ENCODE results near the gene TXNRD3.
"Not testable (repeated sequence)": the region's sequence is repeated elsewhere in the genome, so short reads cannot be mapped to it uniquely, and the experiment has no call there.

The TXNRD3 gene

DNA sequence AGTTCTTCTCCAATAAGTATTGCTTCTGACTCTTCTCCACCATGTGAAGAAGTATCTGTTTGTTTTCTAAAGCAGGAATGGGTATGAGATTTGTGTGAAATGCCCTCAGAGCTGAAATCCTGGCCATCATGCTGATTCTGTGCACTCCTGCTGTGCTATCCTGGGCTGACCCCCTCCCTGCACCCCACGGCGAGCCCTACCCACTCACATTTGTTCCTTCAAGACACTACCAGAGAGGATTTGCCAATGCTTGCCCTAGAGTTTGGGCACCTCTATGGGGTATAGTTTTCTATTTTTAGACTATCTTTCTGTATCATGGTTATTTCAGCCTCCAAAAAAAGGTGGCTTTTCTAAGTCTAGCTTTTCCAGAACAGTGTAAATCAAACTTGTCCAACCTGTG lies 18.5 kb downstream of the TXNRD3 start:
- Histone ChIP-seq H3K36me3 (ENCODE audit: control insufficient read depth in 2 of 2, insufficient read depth in 2 of 2, low read length in 2 of 2) (peaks cover 16 to 31% of the 10 kb centered on the region in 2 donors), H3K4me1 (ENCODE audit: control insufficient read depth, insufficient read depth, low read length) (no peaks in the 10 kb centered on the region), H3K9me3 (ENCODE audit: control insufficient read depth in 2 of 2, low read length in 2 of 2) (no peaks in the 10 kb centered on the region), H3K27me3 (ENCODE audit: control insufficient read depth in 1 of 2, insufficient read depth in 2 of 2, low read length in 2 of 2) (no peaks in the 10 kb centered on the region), H3K4me3 (ENCODE audit: low read length in 2 of 2) (no peak overlapping the region), H3K27ac (ENCODE audit: low read length) (no peak overlapping the region), H3K9ac (ENCODE audit: low read length in 2 of 2) (no peak overlapping the region)

GRCh38 chr3:126634803-126635202 lies 20.1 kb downstream of the TXNRD3 start:
- Histone ChIP-seq H3K9ac (ENCODE audit: low read length in 2 of 2) (no peak overlapping the region), H3K27ac (ENCODE audit: low read length) (no peak overlapping the region), H3K9me3 (ENCODE audit: control insufficient read depth in 2 of 2, low read length in 2 of 2) (no peaks in the 10 kb centered on the region), H3K36me3 (ENCODE audit: control insufficient read depth in 2 of 2, insufficient read depth in 2 of 2, low read length in 2 of 2) (peaks cover 8 to 31% of the 10 kb centered on the region in 2 donors), H3K27me3 (ENCODE audit: control insufficient read depth in 1 of 2, insufficient read depth in 2 of 2, low read length in 2 of 2) (no peaks in the 10 kb centered on the region), H3K4me1 (ENCODE audit: control insufficient read depth, insufficient read depth, low read length) (no peaks in the 10 kb centered on the region), H3K4me3 (ENCODE audit: low read length in 2 of 2) (no peak overlapping the region)

GRCh38 chr3:126630020-126630419 lies 24.9 kb downstream of the TXNRD3 start:
- H3K9ac ChIP-seq (ENCODE audit: low read length in 2 of 2), result no peak overlapping the region
- no peaks in the 10 kb centered on the region for H3K27me3 ChIP-seq (ENCODE audit: control insufficient read depth in 1 of 2, insufficient read depth in 2 of 2, low read length in 2 of 2)
- H3K9me3 ChIP-seq (ENCODE audit: control insufficient read depth in 2 of 2, low read length in 2 of 2), result no peaks in the 10 kb centered on the region
- H3K4me3 ChIP-seq (ENCODE audit: low read length in 2 of 2), result no peak overlapping the region
- H3K27ac ChIP-seq (ENCODE audit: low read length), result no peak overlapping the region
- H3K36me3 ChIP-seq (ENCODE audit: control insufficient read depth in 2 of 2, insufficient read depth in 2 of 2, low read length in 2 of 2), result peaks cover 6 to 30% of the 10 kb centered on the region in 2 donors
- no peaks in the 10 kb centered on the region for H3K4me1 ChIP-seq (ENCODE audit: control insufficient read depth, insufficient read depth, low read length)

DNA sequence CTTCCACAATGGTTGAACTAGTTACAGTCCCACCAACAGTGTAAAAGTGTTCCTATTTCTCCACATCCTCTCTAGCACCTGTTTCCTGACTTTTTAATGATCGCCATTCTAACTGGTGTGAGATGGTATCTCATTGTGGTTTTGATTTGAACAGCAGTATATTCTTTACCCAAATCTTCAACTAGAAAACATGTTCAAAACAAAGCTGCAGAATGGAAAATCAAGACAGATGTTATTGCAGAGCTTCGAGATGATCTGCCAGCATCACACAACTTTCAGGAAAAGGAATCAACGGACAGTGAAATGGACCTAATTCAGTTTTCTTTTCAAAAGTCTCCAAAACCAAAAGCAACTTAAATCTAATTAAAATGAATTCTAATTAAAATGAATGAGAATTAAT lies 29.2 kb downstream of the TXNRD3 start:
- not testable (repeated sequence) for H3K4me1 ChIP-seq (ENCODE audit: control insufficient read depth, insufficient read depth, low read length); H3K27me3 ChIP-seq (ENCODE audit: control insufficient read depth in 1 of 2, insufficient read depth in 2 of 2, low read length in 2 of 2); H3K9ac ChIP-seq (ENCODE audit: low read length in 2 of 2); H3K4me3 ChIP-seq (ENCODE audit: low read length in 2 of 2); H3K9me3 ChIP-seq (ENCODE audit: control insufficient read depth in 2 of 2, low read length in 2 of 2); H3K27ac ChIP-seq (ENCODE audit: low read length)
- peaks cover 7 to 24% of the 10 kb centered on the region in 2 donors for H3K36me3 ChIP-seq (ENCODE audit: control insufficient read depth in 2 of 2, insufficient read depth in 2 of 2, low read length in 2 of 2)

- Histone ChIP-seq H3K4me1 (ENCODE audit: control insufficient read depth, insufficient read depth, low read length) (no peaks in the 10 kb centered on the region), H3K9me3 (ENCODE audit: control insufficient read depth in 2 of 2, low read length in 2 of 2) (no peaks in the 10 kb centered on the region), H3K4me3 (ENCODE audit: low read length in 2 of 2) (no peak overlapping the region), H3K36me3 (ENCODE audit: control insufficient read depth in 2 of 2, insufficient read depth in 2 of 2, low read length in 2 of 2) (peaks cover 13 to 19% of the 10 kb centered on the region in 2 donors), H3K27me3 (ENCODE audit: control insufficient read depth in 1 of 2, insufficient read depth in 2 of 2, low read length in 2 of 2) (no peaks in the 10 kb centered on the region), H3K9ac (ENCODE audit: low read length in 2 of 2) (no peak overlapping the region), H3K27ac (ENCODE audit: low read length) (no peak overlapping the region)
Measured at GRCh38 chr3:126622694-126623093, 32.2 kb downstream of the TXNRD3 start.

DNA sequence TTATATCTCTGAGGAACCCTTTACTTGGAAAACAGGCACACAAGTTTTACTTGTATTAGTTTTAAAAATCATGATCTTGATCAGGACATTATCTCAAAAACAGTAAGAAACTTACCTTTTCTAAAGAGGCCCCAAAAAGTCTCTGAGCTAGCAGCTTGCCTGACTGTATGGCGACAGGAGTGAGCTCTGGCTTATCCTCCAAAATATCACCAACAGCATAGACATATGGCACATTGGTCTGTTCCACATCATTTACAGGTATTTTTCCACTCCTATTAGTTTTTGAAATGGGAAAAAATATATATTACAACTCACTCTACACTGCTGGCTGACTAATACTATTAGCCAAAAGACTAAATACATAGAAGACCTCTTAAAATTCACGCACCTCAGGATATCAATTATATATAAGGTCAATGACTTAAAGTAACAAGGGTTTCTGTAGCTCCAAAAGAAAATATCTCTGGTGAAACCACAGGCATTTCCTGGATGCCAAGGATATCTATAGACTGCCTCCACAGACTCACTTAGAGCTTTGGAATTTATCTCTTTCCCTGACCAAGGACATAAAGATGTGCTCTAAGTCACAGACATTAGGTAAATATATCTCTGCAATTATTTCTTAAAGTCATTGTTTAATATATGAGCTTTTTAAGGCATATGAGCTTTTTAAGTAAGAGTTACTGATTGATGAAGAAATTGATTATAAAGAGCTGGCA lies 33.1 kb downstream of the TXNRD3 start:
- H3K4me1 ChIP-seq (ENCODE audit: control insufficient read depth, insufficient read depth, low read length), result no peaks in the 10 kb centered on the region
- H3K27me3 ChIP-seq (ENCODE audit: control insufficient read depth in 1 of 2, insufficient read depth in 2 of 2, low read length in 2 of 2), result no peaks in the 10 kb centered on the region

GRCh38 chr3:126621171-126621570 lies 33.8 kb downstream of the TXNRD3 start:
- peaks cover 10 to 19% of the 10 kb centered on the region in 2 donors for H3K36me3 ChIP-seq (ENCODE audit: control insufficient read depth in 2 of 2, insufficient read depth in 2 of 2, low read length in 2 of 2)
- no peaks in the 10 kb centered on the region for H3K27me3 ChIP-seq (ENCODE audit: control insufficient read depth in 1 of 2, insufficient read depth in 2 of 2, low read length in 2 of 2)
- H3K9me3 ChIP-seq (ENCODE audit: control insufficient read depth in 2 of 2, low read length in 2 of 2), result no peaks in the 10 kb centered on the region
- H3K4me1 ChIP-seq (ENCODE audit: control insufficient read depth, insufficient read depth, low read length), result no peaks in the 10 kb centered on the region
- no peak overlapping the region for H3K9ac ChIP-seq (ENCODE audit: low read length in 2 of 2)
- H3K27ac ChIP-seq (ENCODE audit: low read length), result no peak overlapping the region
- H3K4me3 ChIP-seq (ENCODE audit: low read length in 2 of 2), result no peak overlapping the region

More for the DNA sequence above, 33.1 kb downstream of the TXNRD3 start:
- H3K36me3 ChIP-seq (ENCODE audit: control insufficient read depth in 2 of 2, insufficient read depth in 2 of 2, low read length in 2 of 2), result peaks cover 13 to 19% of the 10 kb centered on the region in 2 donors
- no peaks in the 10 kb centered on the region for H3K9me3 ChIP-seq (ENCODE audit: control insufficient read depth in 2 of 2, low read length in 2 of 2)
- H3K4me3 ChIP-seq (ENCODE audit: low read length in 2 of 2), result no peak overlapping the region
- H3K9ac ChIP-seq (ENCODE audit: low read length in 2 of 2), result no peak overlapping the region
- no peak overlapping the region for H3K27ac ChIP-seq (ENCODE audit: low read length)

GRCh38 chr3:126620738-126621137 lies 34.2 kb downstream of the TXNRD3 start:
- Histone ChIP-seq H3K4me1 (ENCODE audit: control insufficient read depth, insufficient read depth, low read length) (no peaks in the 10 kb centered on the region), H3K9ac (ENCODE audit: low read length in 2 of 2) (no peak overlapping the region), H3K27me3 (ENCODE audit: control insufficient read depth in 1 of 2, insufficient read depth in 2 of 2, low read length in 2 of 2) (no peaks in the 10 kb centered on the region), H3K27ac (ENCODE audit: low read length) (no peak overlapping the region), H3K4me3 (ENCODE audit: low read length in 2 of 2) (no peak overlapping the region), H3K9me3 (ENCODE audit: control insufficient read depth in 2 of 2, low read length in 2 of 2) (no peaks in the 10 kb centered on the region), H3K36me3 (ENCODE audit: control insufficient read depth in 2 of 2, insufficient read depth in 2 of 2, low read length in 2 of 2) (peaks cover 11 to 19% of the 10 kb centered on the region in 2 donors)

- no peak overlapping the region for H3K27ac ChIP-seq (ENCODE audit: low read length)
- H3K36me3 ChIP-seq (ENCODE audit: control insufficient read depth in 2 of 2, insufficient read depth in 2 of 2, low read length in 2 of 2), result peaks cover 10 to 19% of the 10 kb centered on the region in 2 donors
- H3K9ac ChIP-seq (ENCODE audit: low read length in 2 of 2), result no peak overlapping the region
- no peaks in the 10 kb centered on the region for H3K4me1 ChIP-seq (ENCODE audit: control insufficient read depth, insufficient read depth, low read length)
- H3K9me3 ChIP-seq (ENCODE audit: control insufficient read depth in 2 of 2, low read length in 2 of 2), result no peaks in the 10 kb centered on the region
- no peak overlapping the region for H3K4me3 ChIP-seq (ENCODE audit: low read length in 2 of 2)
- H3K27me3 ChIP-seq (ENCODE audit: control insufficient read depth in 1 of 2, insufficient read depth in 2 of 2, low read length in 2 of 2), result no peaks in the 10 kb centered on the region
Measured at GRCh38 chr3:126618760-126619159, 36.2 kb downstream of the TXNRD3 start.

GRCh38 chr3:126618021-126618420 lies 36.9 kb downstream of the TXNRD3 start:
- Histone ChIP-seq H3K9me3 (ENCODE audit: control insufficient read depth in 2 of 2, low read length in 2 of 2) (no peaks in the 10 kb centered on the region), H3K27ac (ENCODE audit: low read length) (no peak overlapping the region), H3K4me1 (ENCODE audit: control insufficient read depth, insufficient read depth, low read length) (no peaks in the 10 kb centered on the region), H3K36me3 (ENCODE audit: control insufficient read depth in 2 of 2, insufficient read depth in 2 of 2, low read length in 2 of 2) (peaks cover 14 to 19% of the 10 kb centered on the region in 2 donors), H3K4me3 (ENCODE audit: low read length in 2 of 2) (no peak overlapping the region), H3K27me3 (ENCODE audit: control insufficient read depth in 1 of 2, insufficient read depth in 2 of 2, low read length in 2 of 2) (no peaks in the 10 kb centered on the region), H3K9ac (ENCODE audit: low read length in 2 of 2) (no peak overlapping the region)

- Histone ChIP-seq H3K9ac (ENCODE audit: low read length in 2 of 2) (no peak overlapping the region), H3K4me1 (ENCODE audit: control insufficient read depth, insufficient read depth, low read length) (no peaks in the 10 kb centered on the region), H3K4me3 (ENCODE audit: low read length in 2 of 2) (no peak overlapping the region), H3K9me3 (ENCODE audit: control insufficient read depth in 2 of 2, low read length in 2 of 2) (no peaks in the 10 kb centered on the region), H3K36me3 (ENCODE audit: control insufficient read depth in 2 of 2, insufficient read depth in 2 of 2, low read length in 2 of 2) (peaks cover 12 to 19% of the 10 kb centered on the region in 2 donors), H3K27me3 (ENCODE audit: control insufficient read depth in 1 of 2, insufficient read depth in 2 of 2, low read length in 2 of 2) (no peaks in the 10 kb centered on the region), H3K27ac (ENCODE audit: low read length) (no peak overlapping the region)
Measured at GRCh38 chr3:126617571-126617970, 37.4 kb downstream of the TXNRD3 start.
